GM19395 (cell line): Measurements from ENCODE around the gene PXDC1.
"Not testable (repeated sequence)": the region's sequence is repeated elsewhere in the genome, so short reads cannot be mapped to it uniquely, and the experiment has no call there.

Experiments
- ATAC-seq: cut with Tn5 transposase; IDR thresholded peaks from one replicate; pipeline ENCODE4 v1.9.1; 2021; ENCODE audit warnings: mild to moderate bottlenecking, moderate library complexity; ENCODE audit not compliant: unreplicated experiment

PXDC1 gene

GRCh38 chr6:3764516-3765335 lies 13.2 kb upstream of the PXDC1 start:
- no peak for ATAC-seq

GRCh38 chr6:3762852-3763251 lies 11.3 kb upstream of the PXDC1 start:
- ATAC-seq = no peak

GRCh38 chr6:3762359-3762758 lies 10.8 kb upstream of the PXDC1 start:
- ATAC-seq = no peak

- no peak for ATAC-seq
Observed at GRCh38 chr6:3761989-3762270, 10.4 kb upstream of the PXDC1 start.

GRCh38 chr6:3759646-3760232 lies 8.2 kb upstream of the PXDC1 start:
- no peak for ATAC-seq

DNA sequence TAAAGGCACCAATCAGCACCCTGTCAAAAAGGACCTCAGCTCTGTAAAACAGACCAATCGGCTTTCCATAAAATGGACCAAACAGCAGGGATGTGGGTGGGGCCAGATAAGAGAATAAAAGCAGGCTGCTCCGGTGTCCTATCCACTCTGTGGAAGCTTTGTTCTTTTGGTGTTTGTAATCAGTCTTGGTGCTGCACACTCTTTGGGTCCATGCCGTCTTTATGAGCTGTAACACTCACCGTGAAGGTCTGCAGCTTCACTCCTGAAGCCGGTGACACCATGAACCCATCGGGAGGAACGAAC lies 7.3 kb upstream of the PXDC1 start:
- ATAC-seq = no peak

- ATAC-seq = not testable (repeated sequence)
Observed at GRCh38 chr6:3757998-3758841, 6.7 kb upstream of the PXDC1 start.

DNA sequence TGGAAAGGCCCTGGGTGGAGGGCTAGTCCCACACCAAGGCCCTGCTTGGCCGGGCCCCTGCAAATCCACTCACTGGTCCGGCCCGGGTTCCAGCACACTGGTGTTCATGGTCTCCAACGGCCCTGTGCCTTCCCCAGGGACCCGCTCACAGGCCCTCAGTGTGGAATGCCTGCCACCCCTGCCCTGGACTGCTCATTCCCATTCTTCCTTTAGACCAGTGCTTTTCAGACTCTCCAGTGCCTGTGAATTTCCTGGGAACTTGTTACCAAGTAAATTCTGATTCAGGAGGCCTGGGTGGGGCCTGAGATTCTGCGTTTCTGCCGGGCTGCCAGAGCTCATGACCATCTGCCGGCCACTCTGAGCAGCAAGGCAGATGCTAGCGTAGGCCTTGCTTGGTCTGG lies 5.7 kb upstream of the PXDC1 start:
- ATAC-seq = no peak

- no peak for ATAC-seq
Observed at GRCh38 chr6:3756546-3756945, 5.0 kb upstream of the PXDC1 start.

- ATAC-seq = no peak
Observed at GRCh38 chr6:3755637-3756545, 4.4 kb upstream of the PXDC1 start.

GRCh38 chr6:3754776-3755175 lies 3.3 kb upstream of the PXDC1 start:
- ATAC-seq = no peak

- ATAC-seq = not testable (repeated sequence)
Observed at GRCh38 chr6:3754032-3754725, 2.7 kb upstream of the PXDC1 start.

- ATAC-seq = no peak
Observed at GRCh38 chr6:3753228-3753835, 1.8 kb upstream of the PXDC1 start.

GRCh38 chr6:3752531-3753227 lies 1.2 kb upstream of the PXDC1 start:
- no peak for ATAC-seq

DNA sequence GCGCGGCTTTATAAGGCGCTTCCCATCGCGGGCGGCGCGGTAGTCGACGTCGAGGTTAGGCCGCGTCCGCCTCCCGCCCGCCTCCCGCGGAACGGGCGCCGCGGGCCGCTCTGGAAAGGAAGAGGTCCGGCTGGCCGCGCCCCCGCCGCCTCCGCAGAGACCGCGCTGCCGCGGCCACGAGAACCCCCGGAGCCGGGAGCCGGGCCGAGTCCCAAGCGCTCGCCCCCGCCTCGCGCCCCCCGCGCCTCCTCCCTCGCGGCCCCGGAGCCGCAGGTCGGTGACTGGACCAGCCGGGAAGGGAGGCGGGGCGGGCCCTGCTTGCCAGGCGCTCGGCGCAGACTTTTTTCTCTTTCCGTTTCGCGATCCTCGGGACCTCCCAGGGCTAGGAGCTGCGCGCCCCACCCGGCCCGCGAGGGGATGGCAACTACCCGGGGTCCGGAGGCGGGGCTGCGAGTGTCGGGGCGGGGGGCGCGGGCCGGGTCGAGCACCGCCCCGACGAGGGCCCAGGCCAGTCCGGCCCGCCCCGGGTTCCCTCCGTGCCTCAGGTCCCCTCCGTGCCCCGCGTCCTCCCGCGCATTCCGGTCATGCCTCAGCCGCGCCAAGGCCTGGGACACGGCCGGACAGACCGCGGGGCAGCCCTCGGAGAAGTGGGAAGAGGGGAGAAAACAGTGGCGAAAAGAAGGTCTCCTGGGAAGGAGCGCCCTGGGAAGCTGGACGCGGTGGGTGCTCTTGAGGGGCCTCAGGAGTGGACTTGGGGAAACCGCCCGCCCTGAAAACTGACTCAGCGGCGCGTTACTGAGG lies 417 bp upstream of the PXDC1 start:
- ATAC-seq = peak; percentile 80

DNA sequence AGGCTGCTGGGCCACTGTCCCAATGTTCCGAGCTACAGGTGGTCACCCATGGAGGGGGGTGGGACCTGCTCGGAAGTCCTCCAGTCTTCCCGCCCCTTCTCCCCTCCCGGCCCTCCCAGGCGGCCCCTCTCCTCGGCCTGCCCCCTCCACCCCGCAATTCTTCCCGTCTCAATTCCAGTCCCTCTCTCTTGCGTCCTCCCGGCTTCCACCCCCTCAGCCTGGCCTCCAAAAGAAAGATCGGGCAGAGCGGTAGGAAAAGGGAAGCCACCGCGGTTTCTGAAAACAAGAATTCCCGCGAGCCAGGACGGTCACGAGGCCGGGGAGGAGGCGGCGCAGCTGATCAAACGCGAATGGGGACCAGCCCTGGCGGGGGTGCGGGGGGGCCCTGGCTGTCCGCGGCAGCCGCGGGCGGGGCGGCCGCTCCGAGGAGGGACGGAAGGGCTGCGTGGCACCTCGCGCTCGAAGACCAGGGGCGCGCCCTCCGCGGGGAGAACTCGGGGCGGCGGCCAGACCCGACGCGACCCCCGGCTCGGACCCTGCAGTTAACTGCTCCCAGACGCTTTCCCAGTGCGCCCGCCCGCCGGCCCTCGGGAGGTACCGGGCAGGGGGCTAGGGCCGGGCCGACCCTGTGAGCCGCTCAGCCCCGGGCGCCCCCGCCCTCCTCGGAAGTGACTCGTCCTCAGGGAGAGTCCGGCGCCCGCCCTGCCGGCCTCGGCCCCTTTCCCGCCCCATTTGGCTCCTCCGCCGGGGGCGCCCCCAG lies 1.0 kb downstream of the PXDC1 start:
- no peak for ATAC-seq

DNA sequence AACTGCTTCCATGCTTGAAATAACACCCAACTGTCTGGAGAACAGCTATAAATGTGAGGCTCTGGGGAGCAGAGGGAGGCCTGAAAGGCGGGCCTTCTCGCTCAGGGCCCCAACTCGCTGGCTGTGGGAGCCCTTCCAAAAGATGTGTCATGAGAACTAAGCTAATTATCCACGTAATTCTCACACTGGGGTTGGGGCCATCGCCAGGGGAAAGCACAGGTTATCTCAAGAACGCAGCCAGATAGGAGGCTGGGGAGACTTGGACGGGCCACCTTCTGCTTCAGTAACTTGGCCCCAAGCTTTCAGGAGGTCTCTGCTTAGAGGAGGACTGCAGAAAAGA lies 1.6 kb downstream of the PXDC1 start:
- ATAC-seq = no peak
